ENCODE results near the gene PTS.

DNA sequence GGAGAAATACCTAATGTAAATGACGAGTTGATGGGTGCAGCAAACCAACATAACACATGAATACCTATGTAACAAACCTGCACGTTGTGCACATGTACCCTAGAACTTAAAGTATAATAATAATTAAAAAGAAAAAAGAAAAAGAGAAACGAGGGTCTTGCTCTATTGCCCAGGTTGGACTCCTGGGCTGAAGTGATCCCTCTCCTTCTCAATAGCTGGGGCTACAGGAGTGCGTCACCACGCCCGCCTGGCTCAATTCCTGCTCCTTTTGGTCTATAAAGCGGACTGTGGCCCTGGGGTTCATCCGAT is 521 bp upstream of the PTS start:
- TF ChIP-seq, protein P1, sequence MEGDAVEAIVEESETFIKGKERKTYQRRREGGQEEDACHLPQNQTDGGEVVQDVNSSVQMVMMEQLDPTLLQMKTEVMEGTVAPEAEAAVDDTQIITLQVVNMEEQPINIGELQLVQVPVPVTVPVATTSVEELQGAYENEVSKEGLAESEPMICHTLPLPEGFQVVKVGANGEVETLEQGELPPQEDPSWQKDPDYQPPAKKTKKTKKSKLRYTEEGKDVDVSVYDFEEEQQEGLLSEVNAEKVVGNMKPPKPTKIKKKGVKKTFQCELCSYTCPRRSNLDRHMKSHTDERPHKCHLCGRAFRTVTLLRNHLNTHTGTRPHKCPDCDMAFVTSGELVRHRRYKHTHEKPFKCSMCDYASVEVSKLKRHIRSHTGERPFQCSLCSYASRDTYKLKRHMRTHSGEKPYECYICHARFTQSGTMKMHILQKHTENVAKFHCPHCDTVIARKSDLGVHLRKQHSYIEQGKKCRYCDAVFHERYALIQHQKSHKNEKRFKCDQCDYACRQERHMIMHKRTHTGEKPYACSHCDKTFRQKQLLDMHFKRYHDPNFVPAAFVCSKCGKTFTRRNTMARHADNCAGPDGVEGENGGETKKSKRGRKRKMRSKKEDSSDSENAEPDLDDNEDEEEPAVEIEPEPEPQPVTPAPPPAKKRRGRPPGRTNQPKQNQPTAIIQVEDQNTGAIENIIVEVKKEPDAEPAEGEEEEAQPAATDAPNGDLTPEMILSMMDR (IDR thresholded peaks at IDR 0.05), result no peak
- TF ChIP-seq EP300 (IDR thresholded peaks at IDR 0.05), result no peak
- no peak for TF ChIP-seq POLR2A (IDR thresholded peaks at IDR 0.05)
